ENCODE data around the gene SMIM14.
"Not testable (repeated sequence)": the region's sequence is repeated elsewhere in the genome, so short reads cannot be mapped to it uniquely, and the experiment has no call there.

SMIM14 gene

GRCh38 chr4:39638354-39639239, at the start of gene SMIM14:
Gene SMIM14, minus strand, starts transcription at chr4:39638865. Its CDS starts 33,720 bp downstream, at chr4:39605145.
- peak; percentile 81 for DNase-seq

- no peak for DNase-seq
Observed at GRCh38 chr4:39687014-39687413, 48.3 kb upstream of the SMIM14 start.

GRCh38 chr4:39685990-39686389, 47.3 kb upstream of the SMIM14 start:
- no peak for DNase-seq

GRCh38 chr4:39682138-39682537, 43.5 kb upstream of the SMIM14 start:
- no peak for DNase-seq

- not testable (repeated sequence) for DNase-seq
Observed at GRCh38 chr4:39681003-39681402, 42.3 kb upstream of the SMIM14 start.

GRCh38 chr4:39675681-39676080, 37.0 kb upstream of the SMIM14 start:
- DNase-seq = not testable (repeated sequence)

GRCh38 chr4:39670296-39670695, 31.6 kb upstream of the SMIM14 start:
- not testable (repeated sequence) for DNase-seq

GRCh38 chr4:39668887-39669286, 30.2 kb upstream of the SMIM14 start:
- no peak for DNase-seq

- no peak for DNase-seq
Observed at GRCh38 chr4:39667706-39668105, 29.0 kb upstream of the SMIM14 start.

GRCh38 chr4:39664828-39665731, 26.4 kb upstream of the SMIM14 start:
- DNase-seq = no peak

GRCh38 chr4:39662683-39663082, 24.0 kb upstream of the SMIM14 start:
- no peak for DNase-seq

GRCh38 chr4:39660757-39661156, 22.1 kb upstream of the SMIM14 start:
- DNase-seq = no peak

- DNase-seq = no peak
Observed at GRCh38 chr4:39660045-39660444, 21.4 kb upstream of the SMIM14 start.

- no peak for DNase-seq
Observed at GRCh38 chr4:39658756-39659155, 20.1 kb upstream of the SMIM14 start.

- no peak for DNase-seq
Observed at GRCh38 chr4:39657465-39657864, 18.8 kb upstream of the SMIM14 start.

GRCh38 chr4:39656638-39657037, 18.0 kb upstream of the SMIM14 start:
- DNase-seq = not testable (repeated sequence)

GRCh38 chr4:39655876-39656275, 17.2 kb upstream of the SMIM14 start:
- no peak for DNase-seq

- DNase-seq = no peak
Observed at GRCh38 chr4:39655211-39655610, 16.5 kb upstream of the SMIM14 start.

GRCh38 chr4:39651586-39651985, 12.9 kb upstream of the SMIM14 start:
- DNase-seq = not testable (repeated sequence)

- DNase-seq = no peak
Observed at GRCh38 chr4:39649639-39650265, 11.1 kb upstream of the SMIM14 start.

GRCh38 chr4:39648827-39649558, 10.3 kb upstream of the SMIM14 start:
- DNase-seq = no peak

- no peak for DNase-seq
Observed at GRCh38 chr4:39648213-39648612, 9.5 kb upstream of the SMIM14 start.
